ENCODE results near the gene CHCHD4. TPM values are rescaled to one million over a fixed set of nuclear protein-coding genes. Genes with fewer than 3 reads are reported as not detected.
A peak's percentile ranks its signal among the peaks of the same experiment; 100 is the strongest.

CHCHD4 gene
- total and polyA plus RNA-seq, 2 of the 13 experiments (the other 11 are each of a cell fraction or from before 2014, with no cell fraction given), result 15.8 to 24.1 TPM

- no peak for TF ChIP-seq MEF2D (CRISPR knock-in tag; IDR thresholded peaks at IDR 0.05)
- TF ChIP-seq HCFC1 (IDR thresholded peaks at IDR 0.05; ENCODE audit: low read depth, low read length), result no peak
- TF ChIP-seq GATAD1 (CRISPR knock-in tag; IDR thresholded peaks at IDR 0.05), result peak; percentile 46; the same call in 1 of the 2 replicates
- TF ChIP-seq, protein P1, sequence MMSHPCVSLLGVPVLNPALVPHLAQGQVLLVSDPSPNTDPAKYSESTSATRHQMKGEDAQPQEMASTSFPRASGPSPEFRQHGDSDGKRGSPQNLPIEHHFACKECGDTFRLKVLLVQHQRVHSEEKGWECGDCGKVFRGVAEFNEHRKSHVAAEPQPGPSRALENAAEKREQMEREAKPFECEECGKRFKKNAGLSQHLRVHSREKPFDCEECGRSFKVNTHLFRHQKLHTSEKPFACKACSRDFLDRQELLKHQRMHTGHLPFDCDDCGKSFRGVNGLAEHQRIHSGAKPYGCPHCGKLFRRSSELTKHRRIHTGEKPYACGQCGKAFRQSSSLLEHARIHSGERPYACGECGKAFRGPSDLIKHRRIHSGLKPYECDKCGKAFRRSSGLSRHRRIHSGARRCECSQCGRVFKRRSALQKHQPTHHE (CRISPR knock-in tag; IDR thresholded peaks at IDR 0.05; ENCODE audit: borderline replicate concordance), result no peak
- TF ChIP-seq NR1H2 (CRISPR knock-in tag; IDR thresholded peaks at IDR 0.05; ENCODE audit: borderline replicate concordance, low read depth), result no peak
- TF ChIP-seq, protein P2, sequence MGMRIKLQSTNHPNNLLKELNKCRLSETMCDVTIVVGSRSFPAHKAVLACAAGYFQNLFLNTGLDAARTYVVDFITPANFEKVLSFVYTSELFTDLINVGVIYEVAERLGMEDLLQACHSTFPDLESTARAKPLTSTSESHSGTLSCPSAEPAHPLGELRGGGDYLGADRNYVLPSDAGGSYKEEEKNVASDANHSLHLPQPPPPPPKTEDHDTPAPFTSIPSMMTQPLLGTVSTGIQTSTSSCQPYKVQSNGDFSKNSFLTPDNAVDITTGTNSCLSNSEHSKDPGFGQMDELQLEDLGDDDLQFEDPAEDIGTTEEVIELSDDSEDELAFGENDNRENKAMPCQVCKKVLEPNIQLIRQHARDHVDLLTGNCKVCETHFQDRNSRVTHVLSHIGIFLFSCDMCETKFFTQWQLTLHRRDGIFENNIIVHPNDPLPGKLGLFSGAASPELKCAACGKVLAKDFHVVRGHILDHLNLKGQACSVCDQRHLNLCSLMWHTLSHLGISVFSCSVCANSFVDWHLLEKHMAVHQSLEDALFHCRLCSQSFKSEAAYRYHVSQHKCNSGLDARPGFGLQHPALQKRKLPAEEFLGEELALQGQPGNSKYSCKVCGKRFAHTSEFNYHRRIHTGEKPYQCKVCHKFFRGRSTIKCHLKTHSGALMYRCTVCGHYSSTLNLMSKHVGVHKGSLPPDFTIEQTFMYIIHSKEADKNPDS (CRISPR knock-in tag; IDR thresholded peaks at IDR 0.05), result peak; percentile 93; the same call in 1 of the 2 replicates
- TF ChIP-seq, protein P3, sequence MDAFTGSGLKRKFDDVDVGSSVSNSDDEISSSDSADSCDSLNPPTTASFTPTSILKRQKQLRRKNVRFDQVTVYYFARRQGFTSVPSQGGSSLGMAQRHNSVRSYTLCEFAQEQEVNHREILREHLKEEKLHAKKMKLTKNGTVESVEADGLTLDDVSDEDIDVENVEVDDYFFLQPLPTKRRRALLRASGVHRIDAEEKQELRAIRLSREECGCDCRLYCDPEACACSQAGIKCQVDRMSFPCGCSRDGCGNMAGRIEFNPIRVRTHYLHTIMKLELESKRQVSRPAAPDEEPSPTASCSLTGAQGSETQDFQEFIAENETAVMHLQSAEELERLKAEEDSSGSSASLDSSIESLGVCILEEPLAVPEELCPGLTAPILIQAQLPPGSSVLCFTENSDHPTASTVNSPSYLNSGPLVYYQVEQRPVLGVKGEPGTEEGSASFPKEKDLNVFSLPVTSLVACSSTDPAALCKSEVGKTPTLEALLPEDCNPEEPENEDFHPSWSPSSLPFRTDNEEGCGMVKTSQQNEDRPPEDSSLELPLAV (CRISPR knock-in tag; conservative IDR thresholded peaks at IDR 0.05; ENCODE audit: low read depth), result no peak
- TF ChIP-seq TCF12 (IDR thresholded peaks at IDR 0.05), result no peak
- TF ChIP-seq TCF12 (CRISPR knock-in tag; IDR thresholded peaks at IDR 0.05), result no peak
- peak; percentile 79; the same call in 1 of the 2 replicates for TF ChIP-seq ZNF121 (CRISPR knock-in tag; IDR thresholded peaks at IDR 0.05)
- TF ChIP-seq, protein P4, sequence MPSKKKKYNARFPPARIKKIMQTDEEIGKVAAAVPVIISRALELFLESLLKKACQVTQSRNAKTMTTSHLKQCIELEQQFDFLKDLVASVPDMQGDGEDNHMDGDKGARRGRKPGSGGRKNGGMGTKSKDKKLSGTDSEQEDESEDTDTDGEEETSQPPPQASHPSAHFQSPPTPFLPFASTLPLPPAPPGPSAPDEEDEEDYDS (CRISPR knock-in tag; IDR thresholded peaks at IDR 0.05), result peak; percentile 17; the same call in 1 of the 2 replicates
- no peak for TF ChIP-seq RFXAP (CRISPR knock-in tag; IDR thresholded peaks at IDR 0.05; ENCODE audit: borderline replicate concordance)
- peak; percentile 73; the same call in 1 of the 2 replicates for TF ChIP-seq YEATS4 (CRISPR knock-in tag; IDR thresholded peaks at IDR 0.05; ENCODE audit: borderline replicate concordance)
- peak; percentile 77 for TF ChIP-seq KAT8 (CRISPR knock-in tag; IDR thresholded peaks at IDR 0.05)
- TF ChIP-seq ZFP1 (CRISPR knock-in tag; IDR thresholded peaks at IDR 0.05), result 0 out of 2 replicates have a peak, but pooled peaks have one; percentile 67
- TF ChIP-seq, protein P5, sequence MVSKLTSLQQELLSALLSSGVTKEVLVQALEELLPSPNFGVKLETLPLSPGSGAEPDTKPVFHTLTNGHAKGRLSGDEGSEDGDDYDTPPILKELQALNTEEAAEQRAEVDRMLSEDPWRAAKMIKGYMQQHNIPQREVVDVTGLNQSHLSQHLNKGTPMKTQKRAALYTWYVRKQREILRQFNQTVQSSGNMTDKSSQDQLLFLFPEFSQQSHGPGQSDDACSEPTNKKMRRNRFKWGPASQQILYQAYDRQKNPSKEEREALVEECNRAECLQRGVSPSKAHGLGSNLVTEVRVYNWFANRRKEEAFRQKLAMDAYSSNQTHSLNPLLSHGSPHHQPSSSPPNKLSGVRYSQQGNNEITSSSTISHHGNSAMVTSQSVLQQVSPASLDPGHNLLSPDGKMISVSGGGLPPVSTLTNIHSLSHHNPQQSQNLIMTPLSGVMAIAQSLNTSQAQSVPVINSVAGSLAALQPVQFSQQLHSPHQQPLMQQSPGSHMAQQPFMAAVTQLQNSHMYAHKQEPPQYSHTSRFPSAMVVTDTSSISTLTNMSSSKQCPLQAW (CRISPR knock-in tag; IDR thresholded peaks at IDR 0.05), result 0 out of 2 replicates have a peak, but pooled peaks have one; percentile 23
- TF ChIP-seq SMARCC2 (IDR thresholded peaks at IDR 0.05), result no peak
- TF ChIP-seq TBX2 (CRISPR knock-in tag; IDR thresholded peaks at IDR 0.05; ENCODE audit: borderline replicate concordance), result peak; percentile 78
- no peak for TF ChIP-seq TRIM24 (CRISPR knock-in tag; IDR thresholded peaks at IDR 0.05)
- TF ChIP-seq NFE2 (CRISPR knock-in tag; IDR thresholded peaks at IDR 0.05), result no peak
- no peak for TF ChIP-seq REL (CRISPR knock-in tag; conservative IDR thresholded peaks at IDR 0.05)
- TF ChIP-seq ZNF510 (CRISPR knock-in tag; IDR thresholded peaks at IDR 0.05; ENCODE audit: low read depth), result no peak
- TF ChIP-seq FOXA3 (CRISPR knock-in tag; IDR thresholded peaks at IDR 0.05), result peak; percentile 83
Measured at GRCh38 chr3:14118400-14119381, 6.0 kb downstream of the CHCHD4 start (continued).
